H1 (cell line): Measurements from ENCODE around the gene TWNK. TPM values are rescaled to one million over a fixed set of nuclear protein-coding genes. Genes with fewer than 3 reads are reported as not detected.

Experiments used
- CTCF ChIA-PET: fragments of 300-600 bp; sonication (Branson Sonifier 250); formaldehyde crosslinking; loops from one replicate; lab custom pipeline; 2021; ENCODE audit not compliant: partially characterized antibody; lab: Charles Lee
- POLR2A ChIA-PET: fragments of 300-600 bp; sonication (Branson Sonifier 250); formaldehyde crosslinking; loops from one replicate; lab custom pipeline; 2021; ENCODE audit warnings: inconsistent platforms; ENCODE audit not compliant: partially characterized antibody; lab: Charles Lee
- DNase-seq, 2 experiments: peaks; one replicate each; pipeline versions ENCODE4 v3.0.0 to v3.0.0-alpha.2; 2010 to 2022; ENCODE audit warnings: low spot score in 2 of 2, low read depth in 1 of 2, mixed read lengths in 1 of 2
- FAIRE-seq: peaks from 2 replicates; lab custom pipeline; 2011; peaks lifted over from hg19 to GRCh38; lab: Jason Lieb, UNC
- H2AFZ ChIP-seq: 2 replicates; pipeline ENCODE4 v1.8.1; 2012; ENCODE audit warnings: low read length, inconsistent platforms
- H2AK5ac ChIP-seq: 2 replicates; pipeline ENCODE4 v1.6.1; 2013; ENCODE audit warnings: low read depth, low read length
- H2BK120ac ChIP-seq: replicated peaks from 2 replicates; pipeline ENCODE3; 2013; ENCODE audit warnings: low read depth, low read length, inconsistent platforms
- H2BK12ac ChIP-seq: 2 replicates; pipeline ENCODE4 v1.6.1; 2013; ENCODE audit warnings: low read depth, low read length
- H2BK15ac ChIP-seq: 2 replicates; pipeline ENCODE4 v1.6.1; 2013; ENCODE audit warnings: low read length
- H2BK20ac ChIP-seq: 2 replicates; pipeline ENCODE4 v1.6.1; 2013; ENCODE audit warnings: low read length
- H2BK5ac ChIP-seq: 2 replicates; pipeline ENCODE4 v1.6.1; 2013; ENCODE audit warnings: low read depth, low read length
- H3K14ac ChIP-seq: 2 replicates; pipeline ENCODE4 v1.6.1; 2013; ENCODE audit warnings: inconsistent platforms; ENCODE audit not compliant: insufficient read length
- H3K18ac ChIP-seq: 2 replicates; pipeline ENCODE4 v1.6.1; 2013; ENCODE audit warnings: low read length; ENCODE audit errors: extremely low read depth
- H3K23ac ChIP-seq: 2 replicates; pipeline ENCODE4 v1.6.1; 2013; ENCODE audit warnings: inconsistent platforms; ENCODE audit not compliant: insufficient read length
- H3K23me2 ChIP-seq: 2 replicates; pipeline ENCODE4 v1.6.1; 2013; ENCODE audit warnings: low read depth, low read length
- H3K27ac ChIP-seq: 2 replicates; pipeline ENCODE4 v1.6.1; 2011; ENCODE audit warnings: low read depth, low read length, inconsistent platforms
- H3K27me3 ChIP-seq, 4 experiments: replicated peaks in 1 of 4; 1 replicate in 1 of 4; 2 replicates in 3 of 4; pipeline versions ENCODE4 v1.6.1 to v1.8.1; 2011 to 2013; ENCODE audit warnings: low read length in 3 of 4, mild to moderate bottlenecking in 3 of 4, inconsistent platforms in 2 of 4, mixed read lengths in 2 of 4, moderate library complexity in 1 of 4; ENCODE audit not compliant: control insufficient read depth in 3 of 4, insufficient read depth in 3 of 4; ENCODE audit errors: extremely low read depth in 1 of 4
- H3K36me3 ChIP-seq, 4 experiments: 2 replicates each; pipeline versions ENCODE4 v1.6.1 to v1.8.1; 2011 to 2013; ENCODE audit warnings: mild to moderate bottlenecking in 4 of 4, low read length in 3 of 4, moderate library complexity in 2 of 4, control low read depth in 1 of 4, inconsistent platforms in 1 of 4; ENCODE audit not compliant: insufficient read depth in 4 of 4, control insufficient read depth in 2 of 4
- H3K4ac ChIP-seq: replicated peaks from 2 replicates; pipeline ENCODE3; 2013; ENCODE audit warnings: low read length, low read depth, mixed read lengths, inconsistent platforms; ENCODE audit not compliant: insufficient read length
- H3K4me1 ChIP-seq, 4 experiments: replicated peaks in 1 of 4; 1 replicate in 1 of 4; 2 replicates in 3 of 4; pipeline versions ENCODE4 v1.6.1 to v1.8.1; 2011 to 2013; ENCODE audit warnings: low read length in 3 of 4, inconsistent platforms in 2 of 4, mixed read lengths in 1 of 4; ENCODE audit not compliant: insufficient read depth in 4 of 4, control insufficient read depth in 3 of 4
- H3K4me2 ChIP-seq, 2 experiments: 2 replicates each; pipeline versions ENCODE4 v1.6.1 to v1.8.1; 2011 to 2013; ENCODE audit warnings: low read depth in 2 of 2, low read length in 2 of 2, control low read depth in 1 of 2, inconsistent platforms in 1 of 2, mild to moderate bottlenecking in 1 of 2; ENCODE audit not compliant: insufficient read depth in 1 of 2
- H3K4me3 ChIP-seq, 4 experiments: fragments of 200-600, 300-600 bp in 1 of 4; sonication (generic), shearing (Covaris generic), sonication (Bioruptor Twin) in 1 of 4; 2 replicates each; pipeline versions ENCODE4 v1.5.1 to v1.8.1; 2011 to 2016; ENCODE audit warnings: low read length in 4 of 4, low read depth in 3 of 4, control low read depth in 2 of 4, inconsistent platforms in 2 of 4, mild to moderate bottlenecking in 2 of 4, mixed read lengths in 1 of 4, moderate library complexity in 1 of 4; ENCODE audit not compliant: insufficient read depth in 2 of 4; ENCODE audit errors: extremely low read depth in 1 of 4
- H3K56ac ChIP-seq: replicated peaks from 2 replicates; pipeline ENCODE3; 2013; ENCODE audit warnings: low read depth, mild to moderate bottlenecking, mixed read lengths, low read length, inconsistent platforms; ENCODE audit not compliant: insufficient read length
- H3K79me1 ChIP-seq: 2 replicates; pipeline ENCODE4 v1.6.1; 2013; ENCODE audit warnings: low read depth, low read length, control low read depth
- H3K79me2 ChIP-seq, 2 experiments: 2 replicates each; pipeline versions ENCODE4 v1.6.1 to v1.8.1; 2012 to 2013; ENCODE audit warnings: low read length in 2 of 2, mild to moderate bottlenecking in 2 of 2, inconsistent platforms in 1 of 2; ENCODE audit not compliant: insufficient read depth in 2 of 2, control insufficient read depth in 1 of 2
- H3K9ac ChIP-seq, 4 experiments: replicated peaks in 1 of 4; 1 replicate in 1 of 4; 2 replicates in 3 of 4; pipeline versions ENCODE4 v1.6.1 to v1.8.1; 2011 to 2013; ENCODE audit warnings: low read depth in 3 of 4, low read length in 3 of 4, control low read depth in 2 of 4, mild to moderate bottlenecking in 2 of 4, moderate library complexity in 2 of 4, inconsistent platforms in 1 of 4; ENCODE audit errors: extremely low read depth in 1 of 4
- H3K9me3 ChIP-seq, 2 experiments: 2 replicates each; pipeline versions ENCODE4 v1.6.1 to v1.8.1; 2012 to 2013; ENCODE audit warnings: mild to moderate bottlenecking in 2 of 2, moderate library complexity in 2 of 2, control low read depth in 1 of 2, inconsistent platforms in 1 of 2, low read depth in 1 of 2, low read length in 1 of 2, mixed read lengths in 1 of 2; ENCODE audit not compliant: insufficient read depth in 2 of 2
- H4K20me1 ChIP-seq, 2 experiments: replicated peaks in 1 of 2; 2 replicates each; pipeline versions ENCODE3 to v1.8.1; 2011 to 2013; ENCODE audit warnings: inconsistent platforms in 2 of 2, low read length in 2 of 2, mild to moderate bottlenecking in 1 of 2; ENCODE audit not compliant: insufficient read depth in 2 of 2, control insufficient read depth in 1 of 2
- H4K5ac ChIP-seq: 2 replicates; pipeline ENCODE4 v1.6.1; 2013; ENCODE audit warnings: low read length, low read depth, mixed read lengths, inconsistent platforms; ENCODE audit not compliant: insufficient read length
- H4K8ac ChIP-seq: 2 replicates; pipeline ENCODE4 v1.8.0; 2013; ENCODE audit warnings: mild to moderate bottlenecking, moderate library complexity, low read length, inconsistent platforms; ENCODE audit not compliant: insufficient read depth; ENCODE audit errors: extremely low read depth
- H4K91ac ChIP-seq: replicated peaks from 2 replicates; pipeline ENCODE3; 2013; ENCODE audit warnings: low read length, mixed read lengths, inconsistent platforms; ENCODE audit not compliant: insufficient read length
- BACH1 ChIP-seq: IDR thresholded peaks from 2 replicates; pipeline ENCODE4 v1.6.1; 2012; ENCODE audit warnings: low read length, improper control_type of control experiment
- CREB1 ChIP-seq: IDR thresholded peaks from 2 replicates; pipeline ENCODE4 v1.6.1; 2012; ENCODE audit warnings: inconsistent platforms
- EGR1 ChIP-seq: IDR thresholded peaks from 2 replicates; pipeline ENCODE4 v1.6.1; 2011; ENCODE audit warnings: low read depth, low read length, borderline replicate concordance
- FOSL1 ChIP-seq: IDR thresholded peaks from 2 replicates; pipeline ENCODE4 v1.6.1; 2011; ENCODE audit warnings: mild to moderate bottlenecking, low read depth, low read length, moderate library complexity; ENCODE audit not compliant: insufficient read depth
- JUN ChIP-seq: IDR thresholded peaks from 2 replicates; pipeline ENCODE4 v1.6.1; 2011; ENCODE audit warnings: low read depth, mild to moderate bottlenecking, improper control_type of control experiment, low read length
- KDM5A ChIP-seq: fragments of 200-600 bp; IDR thresholded peaks from 2 replicates; pipeline ENCODE4 v1.7.1; 2012; ENCODE audit warnings: mild to moderate bottlenecking, low read length, inconsistent platforms, mixed read lengths
- SIX5 ChIP-seq: IDR thresholded peaks from 2 replicates; pipeline ENCODE4 v1.6.1; 2011; ENCODE audit warnings: mild to moderate bottlenecking, low read depth, low read length
- SUZ12 ChIP-seq: fragments of 200-600 bp; sonication (generic); IDR thresholded peaks from 2 replicates; pipeline ENCODE4 v1.6.1; 2012; ENCODE audit warnings: mild to moderate bottlenecking, inconsistent platforms, low read length, moderate library complexity, mixed read lengths
- TEAD4 ChIP-seq: IDR thresholded peaks from 2 replicates; pipeline ENCODE4 v1.6.1; 2012; ENCODE audit warnings: low read depth, low read length, inconsistent platforms, mixed read lengths
- WGBS, 2 experiments: shearing (Covaris generic) in 1 of 2; methylation state at CpG; one replicate each; pipeline versions ENCODE4 v1.1.6 to v1.1.7; 2013 to 2015; ENCODE audit warnings: low lambda C conversion rate in 2 of 2, mixed read lengths in 2 of 2, inconsistent platforms in 1 of 2, low coverage in 1 of 2, missing lambda C conversion rate in 1 of 2; ENCODE audit not compliant: insufficient replicate concordance in 2 of 2, insufficient coverage in 1 of 2, insufficient read length in 1 of 2; ENCODE audit errors: extremely low coverage in 1 of 2, missing lambda C conversion rate in 1 of 2; 5-methylcytosine and 5-hydroxymethylcytosine counted together
- polyA plus RNA-seq, 7 experiments: library from polyadenylated mRNA; depleted of rRNA in 3 of 7; stranded (reverse) in 5 of 7; unstranded in 2 of 7; fragments of >200 nt in 5 of 7; fragments of 200-250 nt in 2 of 7; gene quantifications; 1 replicate in 5 of 7; 2 replicates in 1 of 7; 4 replicates in 1 of 7; pipeline versions ENCODE4 v1.2.1 to v1.2.3, GENCODE V29; 2011 to 2013; ENCODE audit warnings: missing spikeins in 2 of 7, mixed read lengths in 2 of 7
- total RNA-seq: library from RNA; stranded (reverse); fragmentation: NEBNext Ultra II Directional; extraction: Animal tissue kit (Norgen Biotek cat#: 25700); gene quantifications from 2 replicates; pipeline ENCODE4 v1.2.1, GENCODE V29; 2021

Gene TWNK
- total and polyA plus RNA-seq, 2 of the 8 experiments (the other 6 are each of a cell fraction or from before 2014, with no cell fraction given): 15.4 to 32.5 TPM

GRCh38 chr10:100978121-100978900 is 9.0 kb upstream of the TWNK start:
- Histone ChIP-seq H2BK120ac (no peak overlapping the region), H4K5ac (no peak overlapping the region), H2AK5ac (no peak overlapping the region), H2AFZ (no peak overlapping the region), H2BK15ac (no peak overlapping the region), H3K4me1 (no peaks in the 10 kb centered on the region), H3K79me1 (no peaks in the 10 kb centered on the region), H3K18ac (no peak overlapping the region), H3K9ac (no peak overlapping the region), H4K20me1 (peaks cover 0 to 11% of the 10 kb centered on the region in 2 experiments), H3K23ac (no peak overlapping the region), H4K91ac (no peak overlapping the region), H3K9me3 (no peaks in the 10 kb centered on the region), H4K8ac (no peak overlapping the region), H3K27me3 (no peaks in the 10 kb centered on the region), H3K4me3 (no peak overlapping the region), H3K36me3 (peaks cover 0 to 18% (median 5%) of the 10 kb centered on the region in 4 experiments; a peak in 4 of 8 replicates), H3K56ac (no peak overlapping the region), H3K79me2 (no peaks in the 10 kb centered on the region), H3K4me2 (no peak overlapping the region), H3K14ac (no peak overlapping the region)
- WGBS, 2 experiments: 92% methylated on average over 12 of the region's 13 CpGs; no CpG with 5 or more reads in 1 of the 2 experiments
- DNase-seq (no peak), FAIRE-seq (no peak)
- POLR2A ChIA-PET: interaction anchor here (1.0 to 1.1 kb wide), 2 partner anchors 8 to 10 kb away, joined by 3 read pairs; no protein-coding TSS in a partner anchor
- CTCF ChIA-PET: interaction anchor here (2.7 kb wide), 1 partner anchor 36 kb away, joined by 9 read pairs; no protein-coding TSS in a partner anchor
- TF ChIP-seq JUN: no peak
- no peak for TF ChIP-seq SIX5
- TF ChIP-seq FOSL1: no peak
- TF ChIP-seq SUZ12: no peak
- TF ChIP-seq TEAD4: no peak
- no peak for TF ChIP-seq BACH1
- no peak for TF ChIP-seq KDM5A
- TF ChIP-seq CREB1: no peak
- TF ChIP-seq EGR1: no peak
- TF ChIP-seq, all 59 proteins: peak for 0
- H3K23me2 ChIP-seq: no peaks in the 10 kb centered on the region
- H2BK20ac ChIP-seq: no peak overlapping the region
- H2BK5ac ChIP-seq: no peak overlapping the region
- H3K27ac ChIP-seq: no peak overlapping the region; the same call in 1 of the 2 replicates
- no peak overlapping the region for H3K4ac ChIP-seq
- H2BK12ac ChIP-seq: no peak overlapping the region
